ENCODE results near the gene RNF7.
A peak's percentile ranks its signal among the peaks of the same experiment; 100 is the strongest.
"Not testable (repeated sequence)": the region's sequence is repeated elsewhere in the genome, so short reads cannot be mapped to it uniquely, and the experiment has no call there.

RNF7 gene

GRCh38 chr3:141738022-141738890 is at the start of gene RNF7:
Gene RNF7 (plus strand): TSS chr3:141738298. CDS start chr3:141738342, 44 bp downstream.
- DNase-seq (ENCODE audit: low read depth in 2 of 2) = peak; percentile 90 to 91

- DNase-seq (ENCODE audit: low read depth in 2 of 2) = no peak
These were observed 47.5 kb upstream of the RNF7 start for GRCh38 chr3:141690431-141691072.

GRCh38 chr3:141691471-141691870 is 46.6 kb upstream of the RNF7 start:
- DNase-seq (ENCODE audit: low read depth in 2 of 2) = not testable (repeated sequence)

DNA sequence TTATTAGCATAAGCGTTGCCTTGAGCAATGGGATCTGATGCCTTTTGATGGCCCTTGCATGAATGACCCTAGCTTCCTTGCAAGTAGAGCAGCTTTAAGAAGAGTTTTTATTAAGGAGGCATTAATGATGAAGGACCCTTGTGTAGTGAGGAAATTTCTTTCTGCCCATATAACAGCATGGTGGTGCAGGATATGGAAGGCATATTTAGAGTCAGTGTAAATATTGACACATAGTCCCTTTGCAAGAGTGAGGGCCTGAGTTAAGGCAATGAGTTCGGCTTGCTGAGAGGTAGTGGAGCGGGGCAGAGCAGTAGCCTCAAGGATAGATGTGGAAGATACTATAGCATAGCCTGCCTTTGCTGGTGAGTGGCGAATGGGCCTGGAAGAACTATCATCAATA is 45.1 kb upstream of the RNF7 start:
- DNase-seq (ENCODE audit: low read depth in 2 of 2) = not testable (repeated sequence)

GRCh38 chr3:141699324-141699723 is 38.8 kb upstream of the RNF7 start:
- DNase-seq (ENCODE audit: low read depth in 2 of 2) = no peak

DNA sequence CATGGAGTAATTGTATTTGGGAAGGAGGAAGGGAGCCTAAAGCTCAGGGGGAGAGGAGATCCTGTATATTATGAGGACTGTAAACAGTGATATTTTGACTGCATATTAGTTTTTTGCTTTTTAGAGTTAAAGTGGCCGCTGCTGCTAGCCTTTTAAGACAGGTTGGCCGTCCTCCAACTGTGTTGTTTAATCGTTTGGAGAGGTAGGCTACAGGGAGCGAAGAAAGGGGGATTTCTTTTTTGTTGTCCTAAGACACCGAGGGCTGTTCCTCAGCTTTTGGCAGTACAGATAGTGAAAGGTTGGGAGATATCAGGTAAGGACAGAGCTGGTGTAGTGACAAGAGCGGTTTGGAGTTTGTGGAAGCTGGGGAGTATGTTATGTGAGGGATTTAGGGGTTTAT is 38.2 kb upstream of the RNF7 start:
- DNase-seq (ENCODE audit: low read depth in 2 of 2) = no peak

- not testable (repeated sequence) for DNase-seq (ENCODE audit: low read depth in 2 of 2)
These were observed 34.7 kb upstream of the RNF7 start for GRCh38 chr3:141703367-141703766.

GRCh38 chr3:141707741-141708203 is 30.3 kb upstream of the RNF7 start:
- peak; percentile 15 to 23 for DNase-seq (ENCODE audit: low read depth in 2 of 2)

- DNase-seq (ENCODE audit: low read depth in 2 of 2) = no peak
These were observed 29.7 kb upstream of the RNF7 start for GRCh38 chr3:141708367-141708766.

DNA sequence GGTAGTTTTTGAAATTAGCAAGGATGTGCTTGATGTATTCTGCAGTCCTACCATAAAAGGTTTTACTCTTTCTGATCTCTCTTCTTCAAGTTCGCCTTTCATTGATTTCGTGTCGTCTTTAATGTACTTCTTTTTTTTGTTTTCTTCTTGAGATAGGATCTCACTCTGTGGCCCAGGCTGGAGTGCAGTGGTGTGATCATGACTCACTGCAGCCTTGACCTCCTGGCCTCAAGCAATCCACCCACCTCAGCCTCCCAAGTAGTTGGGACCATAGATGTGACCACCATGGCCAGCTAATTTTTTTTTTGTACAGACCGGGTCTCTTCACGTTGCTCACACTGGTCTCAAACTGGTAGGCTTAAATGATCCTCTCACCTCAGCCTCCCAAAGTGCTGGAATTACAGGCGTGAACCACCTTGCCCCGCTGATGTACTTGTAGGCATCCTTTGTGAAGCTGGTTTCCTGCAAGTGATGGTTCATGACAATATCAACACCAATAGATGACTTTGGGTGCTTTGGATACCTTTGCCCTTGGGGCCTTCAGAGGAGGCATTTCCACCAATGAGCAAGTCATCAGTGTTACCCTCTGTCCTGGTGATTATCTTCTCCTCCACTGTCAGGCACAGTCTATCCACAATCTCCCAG is 28.9 kb upstream of the RNF7 start:
- no peak for DNase-seq (ENCODE audit: low read depth in 2 of 2)

- no peak for DNase-seq (ENCODE audit: low read depth in 2 of 2)
These were observed 28.0 kb upstream of the RNF7 start for GRCh38 chr3:141710121-141710520.

- DNase-seq (ENCODE audit: low read depth in 2 of 2) = peak; percentile 82 to 83
These were observed 27.0 kb upstream of the RNF7 start for GRCh38 chr3:141710888-141711616.

GRCh38 chr3:141714671-141715070 is 23.4 kb upstream of the RNF7 start:
- no peak for DNase-seq (ENCODE audit: low read depth in 2 of 2)

DNA sequence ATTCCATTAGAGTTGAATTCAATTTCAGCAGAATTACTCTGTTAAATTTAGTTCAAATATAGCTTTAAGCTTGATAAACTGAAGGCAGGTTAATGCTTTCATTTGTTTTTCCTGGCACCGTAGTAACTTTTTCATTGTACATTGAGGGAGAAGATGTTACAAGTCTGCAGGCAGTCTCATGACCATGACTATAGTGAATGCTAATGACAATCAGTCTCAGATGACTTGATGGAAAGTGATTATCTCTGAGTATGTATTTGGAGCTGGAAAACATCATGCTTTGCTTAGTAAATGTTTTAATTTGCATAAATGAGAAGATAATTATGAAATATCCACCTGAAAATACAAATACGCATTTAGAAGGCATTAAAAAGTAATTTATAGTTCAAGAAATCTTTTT is 16.0 kb upstream of the RNF7 start:
- DNase-seq (ENCODE audit: low read depth in 2 of 2) = no peak

DNA sequence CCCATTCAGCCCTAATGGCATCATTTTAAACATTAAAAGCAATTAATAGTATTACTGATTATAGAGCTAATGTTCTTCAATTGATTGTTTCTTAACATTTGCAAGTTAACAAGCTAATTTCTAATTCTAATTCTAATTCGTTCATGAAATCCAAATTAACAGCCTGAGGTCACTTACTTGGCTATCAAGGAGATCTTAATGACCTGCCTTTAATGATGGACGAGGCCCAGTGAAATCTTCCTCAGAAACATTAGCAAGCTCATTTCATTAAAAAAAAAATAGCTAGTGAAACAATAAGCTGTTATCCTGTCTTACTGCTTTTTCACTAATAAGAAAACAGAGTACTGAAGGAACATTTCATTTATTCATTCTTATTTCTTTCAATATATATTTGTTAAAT is 15.4 kb upstream of the RNF7 start:
- DNase-seq (ENCODE audit: low read depth in 2 of 2) = no peak

DNA sequence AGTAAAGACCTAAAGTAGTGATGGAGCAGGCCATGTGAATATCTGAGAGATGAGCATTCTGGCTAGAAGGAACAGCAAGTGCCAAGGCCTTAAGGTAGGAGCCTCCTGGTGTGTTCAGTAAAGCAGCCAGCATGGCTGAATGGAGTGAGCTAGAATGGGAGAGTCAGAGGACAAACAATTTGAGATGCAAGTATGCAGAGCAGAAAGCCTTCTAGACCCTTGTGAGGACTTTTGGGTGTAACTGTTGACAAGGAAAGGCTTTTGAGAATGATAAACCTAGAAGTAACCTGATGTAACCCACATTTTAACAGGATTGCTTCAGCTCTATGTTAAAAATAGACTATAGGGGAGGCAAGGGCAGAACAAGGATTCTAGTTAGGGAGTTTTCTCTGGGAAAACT is 14.8 kb upstream of the RNF7 start:
- DNase-seq (ENCODE audit: low read depth in 2 of 2) = no peak

GRCh38 chr3:141724186-141724585 is 13.9 kb upstream of the RNF7 start:
- no peak for DNase-seq (ENCODE audit: low read depth in 2 of 2)

DNA sequence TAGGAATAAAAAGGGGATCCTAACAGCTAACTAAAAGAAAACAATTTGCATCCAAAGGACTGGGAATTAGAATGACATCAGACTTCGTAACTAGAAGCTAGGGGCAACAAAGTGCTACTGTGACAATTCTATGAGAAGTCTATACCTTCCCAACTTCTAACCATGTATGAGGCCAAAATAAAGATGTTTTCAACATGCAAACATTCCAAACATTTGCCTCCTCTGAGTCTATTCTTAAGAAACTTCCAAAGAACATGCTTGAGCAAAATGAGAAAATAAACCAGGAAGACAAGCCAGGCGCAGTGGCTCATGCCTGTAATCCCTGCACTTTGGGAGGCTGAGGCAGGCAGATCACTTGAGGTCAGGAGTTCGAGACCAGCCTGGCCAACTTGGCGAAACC is 13.1 kb upstream of the RNF7 start:
- no peak for DNase-seq (ENCODE audit: low read depth in 2 of 2)

DNA sequence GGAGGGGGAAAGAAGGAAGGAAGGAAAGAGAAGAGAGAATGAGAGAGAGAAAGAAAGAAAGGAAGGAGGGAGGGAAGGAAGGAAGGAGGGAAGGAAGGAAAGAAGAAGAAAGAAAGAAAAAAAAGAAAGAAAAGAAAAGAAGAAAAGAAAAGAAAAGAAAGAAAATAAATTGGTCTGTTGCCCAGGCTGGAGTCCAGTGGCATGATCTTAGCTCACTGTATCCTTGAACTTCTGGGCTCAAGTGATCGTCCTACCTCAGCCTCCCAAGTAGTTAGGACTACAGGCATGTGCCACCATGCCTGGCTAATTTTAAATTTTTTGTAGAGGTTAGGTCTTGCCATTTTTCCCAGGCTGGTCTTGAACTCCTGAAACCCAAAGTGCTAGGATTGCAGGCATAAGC is 11.6 kb upstream of the RNF7 start:
- no peak for DNase-seq (ENCODE audit: low read depth in 2 of 2)

- no peak for DNase-seq (ENCODE audit: low read depth in 2 of 2)
These were observed 9.7 kb upstream of the RNF7 start for GRCh38 chr3:141728355-141728892.

GRCh38 chr3:141729240-141729639 is 8.9 kb upstream of the RNF7 start:
- DNase-seq (ENCODE audit: low read depth in 2 of 2) = no peak

- DNase-seq (ENCODE audit: low read depth in 2 of 2) = no peak
These were observed 2.9 kb upstream of the RNF7 start for GRCh38 chr3:141735176-141735575.
